GM12872 (cell line): ENCODE results near the gene SSBP4.

ENCODE experiments used
- CTCF ChIP-seq: IDR thresholded peaks from 3 replicates; pipeline ENCODE4 v1.5.1; 2011; ENCODE audit warnings: low read depth, mild to moderate bottlenecking, low read length, moderate library complexity; ENCODE audit not compliant: insufficient read depth

SSBP4 gene

GRCh38 chr19:18477042-18477779 is 58.0 kb downstream of the SSBP4 start:
- no peak for TF ChIP-seq CTCF

- no peak for TF ChIP-seq CTCF
Observed at GRCh38 chr19:18477974-18478373, 58.8 kb downstream of the SSBP4 start.

- TF ChIP-seq CTCF = no peak
Observed at GRCh38 chr19:18478545-18479311, 59.5 kb downstream of the SSBP4 start.

GRCh38 chr19:18480006-18480691 is 61.0 kb downstream of the SSBP4 start:
- no peak for TF ChIP-seq CTCF

- no peak for TF ChIP-seq CTCF
Observed at GRCh38 chr19:18481505-18482222, 62.5 kb downstream of the SSBP4 start.

- TF ChIP-seq CTCF = no peak
Observed at GRCh38 chr19:18483119-18483890, 64.1 kb downstream of the SSBP4 start.
